ENCODE data around the gene NOTUM.

DNA sequence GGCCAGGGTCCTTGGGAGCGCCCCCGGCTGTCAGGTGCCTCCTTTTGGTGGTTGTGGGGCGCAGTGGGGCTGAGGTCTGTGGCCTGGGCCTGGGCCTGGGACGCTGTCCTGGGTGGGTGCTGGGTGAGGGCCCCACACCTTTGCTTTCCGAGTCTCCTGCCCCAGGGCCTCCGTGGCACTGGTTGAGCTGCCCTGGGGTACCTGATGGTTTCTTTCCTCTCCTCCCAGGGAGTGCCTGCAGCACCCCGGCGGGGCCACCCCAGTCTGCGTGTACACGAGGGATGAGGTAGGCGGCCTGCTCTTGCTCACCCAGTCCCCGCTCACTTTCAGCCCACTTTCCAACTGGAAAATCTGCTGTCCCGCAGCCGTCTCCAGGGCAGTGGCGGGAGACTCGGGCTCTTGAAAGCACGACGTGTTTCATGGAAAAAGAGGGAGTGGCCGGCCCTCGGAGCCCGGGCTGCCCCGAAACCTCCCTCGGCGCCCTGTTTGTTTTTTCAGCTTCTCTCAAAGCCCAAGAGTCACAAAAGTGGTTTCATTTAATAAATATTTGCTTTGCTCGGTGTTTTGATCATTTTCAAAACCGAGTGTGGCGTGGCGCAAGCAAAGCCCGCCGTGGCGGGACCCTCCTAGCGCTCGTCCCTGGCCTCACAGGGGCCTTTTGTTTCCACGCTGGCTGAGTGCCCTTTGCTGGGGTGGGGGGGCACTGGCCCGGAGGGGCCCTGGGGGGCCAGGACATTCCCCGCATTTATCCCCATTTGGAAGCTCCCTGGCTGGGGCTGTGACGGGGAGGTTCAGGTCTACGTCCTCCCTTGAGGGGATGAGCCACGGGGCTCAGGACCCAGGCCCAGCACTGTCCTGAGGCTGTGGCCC is 33.8 kb upstream of the NOTUM start:
- TF ChIP-seq, protein P1, sequence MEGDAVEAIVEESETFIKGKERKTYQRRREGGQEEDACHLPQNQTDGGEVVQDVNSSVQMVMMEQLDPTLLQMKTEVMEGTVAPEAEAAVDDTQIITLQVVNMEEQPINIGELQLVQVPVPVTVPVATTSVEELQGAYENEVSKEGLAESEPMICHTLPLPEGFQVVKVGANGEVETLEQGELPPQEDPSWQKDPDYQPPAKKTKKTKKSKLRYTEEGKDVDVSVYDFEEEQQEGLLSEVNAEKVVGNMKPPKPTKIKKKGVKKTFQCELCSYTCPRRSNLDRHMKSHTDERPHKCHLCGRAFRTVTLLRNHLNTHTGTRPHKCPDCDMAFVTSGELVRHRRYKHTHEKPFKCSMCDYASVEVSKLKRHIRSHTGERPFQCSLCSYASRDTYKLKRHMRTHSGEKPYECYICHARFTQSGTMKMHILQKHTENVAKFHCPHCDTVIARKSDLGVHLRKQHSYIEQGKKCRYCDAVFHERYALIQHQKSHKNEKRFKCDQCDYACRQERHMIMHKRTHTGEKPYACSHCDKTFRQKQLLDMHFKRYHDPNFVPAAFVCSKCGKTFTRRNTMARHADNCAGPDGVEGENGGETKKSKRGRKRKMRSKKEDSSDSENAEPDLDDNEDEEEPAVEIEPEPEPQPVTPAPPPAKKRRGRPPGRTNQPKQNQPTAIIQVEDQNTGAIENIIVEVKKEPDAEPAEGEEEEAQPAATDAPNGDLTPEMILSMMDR (conservative IDR thresholded peaks at IDR 0.05): no peak
- no peak for TF ChIP-seq EZH2 (IDR thresholded peaks at IDR 0.05; ENCODE audit: low read depth)

All from PC-9 (cell line).